GM23338 (cell line): ENCODE results near the gene FHIT. TPM values are rescaled to one million over a fixed set of nuclear protein-coding genes. Genes with fewer than 3 reads are reported as not detected.

Experiments used
- ATAC-seq: fragments of 200-7000 bp; cut with Tn5 transposase; 3 replicates; pipeline ENCODE4 v1.9.1; 2020
- DNase-seq: peaks from one replicate; pipeline ENCODE4 v3.0.0-alpha.2; 2015; ENCODE audit warnings: low spot score
- H2AFZ ChIP-seq: fragments of 200-600 bp; sonication (generic); 2 replicates; pipeline ENCODE4 v1.8.0; 2016; ENCODE audit warnings: antibody characterized with exemption, mild to moderate bottlenecking, moderate library complexity
- H3F3A ChIP-seq: fragments of 200-600 bp; sonication (generic); replicated peaks from 2 replicates; pipeline ENCODE4 v1.8.0; 2017; ENCODE audit warnings: antibody characterized with exemption, mixed run types, low read depth
- H3K27ac ChIP-seq: fragments of 200-600 bp; sonication (generic); 2 replicates; pipeline ENCODE4 v1.6.1; 2016; ENCODE audit warnings: low read depth
- H3K27me3 ChIP-seq: fragments of 200-600 bp; sonication (generic); 2 replicates; pipeline ENCODE4 v1.8.0; 2016; ENCODE audit warnings: mild to moderate bottlenecking, mixed run types, moderate library complexity; ENCODE audit not compliant: insufficient read depth
- H3K36me3 ChIP-seq: fragments of 200-600 bp; sonication (generic); 2 replicates; pipeline ENCODE4 v1.8.0; 2016; ENCODE audit warnings: mild to moderate bottlenecking; ENCODE audit not compliant: insufficient read depth
- H3K4me1 ChIP-seq: fragments of 200-600 bp; sonication (generic); 2 replicates; pipeline ENCODE4 v1.8.0; 2016; ENCODE audit warnings: mild to moderate bottlenecking, moderate library complexity; ENCODE audit not compliant: insufficient read depth
- H3K4me2 ChIP-seq: fragments of 200-600 bp; sonication (generic); 2 replicates; pipeline ENCODE4 v1.7.1; 2017; ENCODE audit warnings: mixed run types
- H3K4me3 ChIP-seq: fragments of 200-600 bp; sonication (generic); 2 replicates; pipeline ENCODE4 v1.6.1; 2016; ENCODE audit warnings: mixed run types
- H3K79me2 ChIP-seq: fragments of 200-600 bp; sonication (generic); replicated peaks from 2 replicates; pipeline ENCODE4 v1.8.0; 2017; ENCODE audit warnings: mild to moderate bottlenecking; ENCODE audit not compliant: insufficient read depth
- H3K9me2 ChIP-seq: fragments of 200-600 bp; sonication (generic); 2 replicates; pipeline ENCODE4 v1.8.0; 2017; ENCODE audit not compliant: insufficient read depth
- H4K20me1 ChIP-seq: fragments of 200-600 bp; sonication (generic); replicated peaks from 2 replicates; pipeline ENCODE4 v1.8.0; 2017; ENCODE audit warnings: mild to moderate bottlenecking; ENCODE audit not compliant: insufficient read depth
- H3K27ac Mint-ChIP-seq: 2 replicates; pipeline ENCODE4 v1.8.0; 2020; ENCODE audit warnings: inconsistent platforms, mild to moderate bottlenecking, moderate library complexity, mixed read lengths
- H3K27me3 Mint-ChIP-seq: 3 replicates; pipeline ENCODE4 v1.8.0; 2022; ENCODE audit warnings: low read depth, mild to moderate bottlenecking, moderate library complexity, mixed read lengths, inconsistent platforms; ENCODE audit not compliant: insufficient read depth, poor library complexity
- H3K36me3 Mint-ChIP-seq: 3 replicates; pipeline ENCODE4 v1.8.0; 2021; ENCODE audit warnings: low read depth, mild to moderate bottlenecking, inconsistent platforms, moderate library complexity, mixed read lengths
- H3K4me1 Mint-ChIP-seq: 3 replicates; pipeline ENCODE4 v1.8.0; 2020; ENCODE audit warnings: mild to moderate bottlenecking, inconsistent platforms, mixed read lengths
- H3K4me3 Mint-ChIP-seq: 3 replicates; pipeline ENCODE4 v1.8.0; 2021; ENCODE audit warnings: moderate library complexity, mild to moderate bottlenecking, inconsistent platforms, mixed read lengths
- H3K9me3 Mint-ChIP-seq: 3 replicates; pipeline ENCODE4 v1.8.0; 2020; ENCODE audit warnings: moderate library complexity, mild to moderate bottlenecking, inconsistent platforms, mixed read lengths
- EZH2phosphoT487 ChIP-seq: fragments of 200-600 bp; sonication (generic); IDR thresholded peaks from one replicate; pipeline ENCODE4 v1.8.1; 2018; ENCODE audit warnings: antibody characterized with exemption; ENCODE audit not compliant: unreplicated experiment
- ZNF114 ChIP-seq: fragments of 250-450 bp; sonication (Bioruptor Pico); IDR thresholded peaks from 2 replicates; pipeline ENCODE4 v1.5.0; 2020; ENCODE audit warnings: mild to moderate bottlenecking, moderate library complexity
- ZNF331 ChIP-seq: fragments of 250-450 bp; sonication (Bioruptor Pico); IDR thresholded peaks from 2 replicates; pipeline ENCODE4 v1.5.0; 2020; ENCODE audit warnings: low read depth, mild to moderate bottlenecking, moderate library complexity
- polyA plus RNA-seq: library from polyadenylated mRNA; unstranded; fragments of >200 nt; fragmentation: Nextera tagmentation; extraction: Ambion mirVana; gene quantifications from 2 replicates; pipeline ENCODE4 v1.2.1, GENCODE V29; 2016
- total RNA-seq: library from RNA; depleted of rRNA; stranded (reverse); fragments of >200 nt; shearing (Covaris generic); gene quantifications from 2 replicates; pipeline ENCODE4 v1.2.3, GENCODE V29; 2014
- TF ChIP-seq, protein P1 (sequence below), 2 experiments: fragments of 200-600 bp in 1 of 2; sonication (generic) in 1 of 2; conservative IDR thresholded peaks; 2 replicates each; pipeline versions ENCODE4 v1.5.1 to v1.6.1; 2016 to 2017; ENCODE audit warnings: antibody characterized with exemption in 2 of 2, low read depth in 2 of 2, mild to moderate bottlenecking in 2 of 2, moderate library complexity in 1 of 2

Gene FHIT
- total and polyA plus RNA-seq, 2 experiments from 2014 or later: 3.0 to 8.3 TPM

DNA sequence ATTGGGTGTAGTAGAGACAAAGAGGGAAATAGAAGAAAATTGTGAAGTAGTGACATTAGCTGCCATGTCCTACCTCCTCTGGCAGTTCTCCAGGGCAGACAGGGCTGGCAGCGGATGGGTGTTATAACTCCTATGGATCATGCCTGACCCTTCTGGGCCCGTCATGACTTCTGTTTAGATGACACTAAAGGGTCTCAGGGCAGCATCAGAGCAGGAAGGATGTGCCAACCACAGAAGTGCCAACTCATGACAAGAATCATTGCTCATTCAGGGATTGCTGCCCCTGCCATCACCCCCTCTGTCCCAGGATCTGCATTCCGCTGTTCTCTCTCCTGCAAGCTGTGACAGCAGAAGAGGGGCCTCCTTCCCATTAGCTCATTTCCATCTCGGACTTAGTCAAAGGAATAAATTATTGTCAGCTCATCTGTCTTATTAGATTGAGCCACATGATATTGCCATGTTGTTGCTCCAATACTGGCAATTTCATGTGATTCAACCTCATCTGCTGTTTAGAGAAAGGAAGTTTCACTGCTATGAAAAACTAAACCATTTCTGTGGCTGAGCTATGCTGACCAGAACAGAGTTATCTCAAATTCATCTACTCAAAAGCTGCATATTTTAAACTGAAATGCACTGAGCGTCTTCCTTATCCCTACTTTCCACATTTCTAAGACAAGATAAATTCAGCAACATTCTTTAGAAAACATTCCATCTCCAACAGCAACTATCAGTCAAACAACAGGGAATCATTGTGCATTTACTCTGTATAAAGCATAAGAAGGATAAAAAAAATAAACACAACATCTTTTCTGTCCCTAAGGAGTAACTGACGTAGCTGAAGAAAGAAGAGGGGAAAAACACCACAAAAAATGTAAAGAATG is 271.6 kb downstream of the FHIT start:
- DNase-seq (no peak), ATAC-seq (no peak)
- TF ChIP-seq, protein P1, sequence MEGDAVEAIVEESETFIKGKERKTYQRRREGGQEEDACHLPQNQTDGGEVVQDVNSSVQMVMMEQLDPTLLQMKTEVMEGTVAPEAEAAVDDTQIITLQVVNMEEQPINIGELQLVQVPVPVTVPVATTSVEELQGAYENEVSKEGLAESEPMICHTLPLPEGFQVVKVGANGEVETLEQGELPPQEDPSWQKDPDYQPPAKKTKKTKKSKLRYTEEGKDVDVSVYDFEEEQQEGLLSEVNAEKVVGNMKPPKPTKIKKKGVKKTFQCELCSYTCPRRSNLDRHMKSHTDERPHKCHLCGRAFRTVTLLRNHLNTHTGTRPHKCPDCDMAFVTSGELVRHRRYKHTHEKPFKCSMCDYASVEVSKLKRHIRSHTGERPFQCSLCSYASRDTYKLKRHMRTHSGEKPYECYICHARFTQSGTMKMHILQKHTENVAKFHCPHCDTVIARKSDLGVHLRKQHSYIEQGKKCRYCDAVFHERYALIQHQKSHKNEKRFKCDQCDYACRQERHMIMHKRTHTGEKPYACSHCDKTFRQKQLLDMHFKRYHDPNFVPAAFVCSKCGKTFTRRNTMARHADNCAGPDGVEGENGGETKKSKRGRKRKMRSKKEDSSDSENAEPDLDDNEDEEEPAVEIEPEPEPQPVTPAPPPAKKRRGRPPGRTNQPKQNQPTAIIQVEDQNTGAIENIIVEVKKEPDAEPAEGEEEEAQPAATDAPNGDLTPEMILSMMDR (conservative IDR thresholded peaks at IDR 0.05; ENCODE audit: low read depth in 2 of 2): no peak
- Histone ChIP-seq H3K9me2 (peaks cover 6% of the 10 kb centered on the region; the same call in 1 of the 2 replicates), H3K79me2 (no peaks in the 10 kb centered on the region), H2AFZ (no peak overlapping the region), H3K4me1 (no peaks in the 10 kb centered on the region), H3K36me3 (no peaks in the 10 kb centered on the region), H3F3A (no peaks in the 10 kb centered on the region), H3K4me2 (no peak overlapping the region), H3K27me3 (no peaks in the 10 kb centered on the region), H3K27ac (no peak overlapping the region), H3K4me3 (no peak overlapping the region), H4K20me1 (no peaks in the 10 kb centered on the region)
- Mint-ChIP-seq H3K4me3 (no peak overlapping the region), H3K27me3 (peaks cover 4% of the 10 kb centered on the region), H3K36me3 (peaks cover 10% of the 10 kb centered on the region; the same call in 2 of the 3 replicates), H3K4me1 (no peaks in the 10 kb centered on the region), H3K9me3 (peaks cover 8% of the 10 kb centered on the region), H3K27ac (no peak overlapping the region)

DNA sequence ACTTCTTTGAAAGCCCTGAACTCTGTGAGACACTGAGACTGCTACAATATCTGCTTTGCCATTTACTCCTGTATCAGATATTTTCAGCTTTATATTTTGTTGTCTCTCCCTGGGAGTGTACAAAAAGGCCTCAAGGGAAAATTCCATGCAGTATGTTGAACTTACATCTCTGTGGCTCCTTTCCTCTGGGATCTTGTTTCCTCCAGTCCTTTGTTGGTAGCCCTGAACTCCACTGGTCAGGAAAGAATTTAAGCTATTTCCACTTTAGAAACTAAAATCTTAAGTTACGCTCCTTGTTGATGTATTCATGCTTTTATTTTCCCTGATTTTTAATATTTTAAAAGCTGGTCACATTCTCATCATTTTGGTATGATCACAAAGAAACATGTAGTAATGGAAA is 277.9 kb downstream of the FHIT start:
- H3K36me3 ChIP-seq: no peaks in the 10 kb centered on the region; the same call in 1 of the 2 replicates
- no peaks in the 10 kb centered on the region for H3K27me3 ChIP-seq
- no peak for ATAC-seq
- H3K27me3 Mint-ChIP-seq: peaks cover 2% of the 10 kb centered on the region
- H3F3A ChIP-seq: no peaks in the 10 kb centered on the region
- H3K4me1 Mint-ChIP-seq: no peaks in the 10 kb centered on the region
- H4K20me1 ChIP-seq: no peaks in the 10 kb centered on the region
- H3K36me3 Mint-ChIP-seq: peaks cover 14% of the 10 kb centered on the region
- no peak overlapping the region for H3K4me3 ChIP-seq
- no peak overlapping the region for H2AFZ ChIP-seq
- no peak for DNase-seq
- H3K4me2 ChIP-seq: no peak overlapping the region
- no peak overlapping the region for H3K27ac ChIP-seq
- H3K27ac Mint-ChIP-seq: no peak overlapping the region
- no peaks in the 10 kb centered on the region for H3K79me2 ChIP-seq
- peaks cover 13% of the 10 kb centered on the region for H3K9me3 Mint-ChIP-seq
- H3K4me1 ChIP-seq: no peaks in the 10 kb centered on the region
- 0 out of 2 replicates have a peak, but pooled peaks cover 6% of the 10 kb centered on the region for H3K9me2 ChIP-seq
- TF ChIP-seq, protein P1 (conservative IDR thresholded peaks at IDR 0.05; ENCODE audit: low read depth in 2 of 2): no peak
- H3K4me3 Mint-ChIP-seq: no peak overlapping the region

DNA sequence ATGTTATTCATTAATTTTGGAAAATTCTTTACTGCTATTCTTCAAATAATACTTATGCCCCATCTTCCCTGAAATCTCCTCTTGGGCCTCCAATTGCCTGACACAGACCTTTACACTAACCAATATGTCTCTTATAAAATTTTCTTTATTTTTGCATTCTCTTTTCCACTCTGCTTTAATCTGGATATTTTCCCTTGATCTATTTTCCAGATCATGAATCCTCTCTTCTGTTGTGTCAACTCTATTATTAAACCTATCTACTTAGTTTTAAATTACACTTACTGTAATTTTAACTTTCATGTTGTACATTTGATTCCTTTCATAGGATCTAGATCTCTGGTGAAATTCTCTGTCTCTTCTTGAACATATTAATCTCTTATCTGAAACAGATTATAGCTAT is 278.7 kb downstream of the FHIT start:
- Mint-ChIP-seq H3K4me1 (no peaks in the 10 kb centered on the region), H3K4me3 (no peak overlapping the region), H3K27me3 (peaks cover 2% of the 10 kb centered on the region), H3K27ac (no peak overlapping the region), H3K9me3 (peaks cover 13% of the 10 kb centered on the region), H3K36me3 (peaks cover 14% of the 10 kb centered on the region)
- no peaks in the 10 kb centered on the region for H3F3A ChIP-seq
- H3K27ac ChIP-seq: no peak overlapping the region
- H3K79me2 ChIP-seq: no peaks in the 10 kb centered on the region
- H3K4me2 ChIP-seq: no peak overlapping the region
- 0 out of 2 replicates have a peak, but pooled peaks cover 3% of the 10 kb centered on the region for H3K9me2 ChIP-seq
- no peaks in the 10 kb centered on the region for H4K20me1 ChIP-seq
- TF ChIP-seq EZH2phosphoT487 (no peak), ZNF331 (CRISPR knock-in tag) (no peak), ZNF114 (no peak)
- TF ChIP-seq, protein P1 (conservative IDR thresholded peaks at IDR 0.05; ENCODE audit: low read depth in 2 of 2): no peak
- H3K4me1 ChIP-seq: no peaks in the 10 kb centered on the region
- H3K36me3 ChIP-seq: no peaks in the 10 kb centered on the region; the same call in 1 of the 2 replicates
- ATAC-seq: no peak
- H3K4me3 ChIP-seq: no peak overlapping the region
- no peaks in the 10 kb centered on the region for H3K27me3 ChIP-seq
- no peak overlapping the region for H2AFZ ChIP-seq
- DNase-seq: no peak
